ENCODE measurements around the gene SPAST.
"Not testable (repeated sequence)": the region's sequence is repeated elsewhere in the genome, so short reads cannot be mapped to it uniquely, and the experiment has no call there.

Gene SPAST

GRCh38 chr2:32166115-32166574, 102.8 kb downstream of the SPAST start:
- Mint-ChIP-seq H3K9me3 (no peaks in the 10 kb centered on the region), H3K4me1 (peaks cover 41% of the 10 kb centered on the region), H3K27me3 (no peaks in the 10 kb centered on the region), H3K27ac (peak overlapping the region; percentile 98), H3K36me3 (ENCODE audit: low read depth) (peaks cover 14% of the 10 kb centered on the region), H3K4me3 (peak overlapping the region; percentile 97)
- ATAC-seq, result no peak
- DNase-seq, result no peak

GRCh38 chr2:32168513-32168912, 105.2 kb downstream of the SPAST start:
- H3K4me1 Mint-ChIP-seq, result peaks cover 38% of the 10 kb centered on the region
- H3K36me3 Mint-ChIP-seq (ENCODE audit: low read depth), result peaks cover 31% of the 10 kb centered on the region
- no peak overlapping the region for H3K4me3 Mint-ChIP-seq
- no peak for DNase-seq
- H3K27ac Mint-ChIP-seq, result peak overlapping the region; percentile 66
- no peak for ATAC-seq
- no peaks in the 10 kb centered on the region for H3K9me3 Mint-ChIP-seq
- H3K27me3 Mint-ChIP-seq, result no peaks in the 10 kb centered on the region

- ATAC-seq, result no peak
- Mint-ChIP-seq H3K4me3 (no peak overlapping the region), H3K9me3 (no peaks in the 10 kb centered on the region), H3K4me1 (peaks cover 8% of the 10 kb centered on the region), H3K27ac (peak overlapping the region; percentile 24), H3K27me3 (no peaks in the 10 kb centered on the region), H3K36me3 (ENCODE audit: low read depth) (peaks cover 40% of the 10 kb centered on the region)
- no peak for DNase-seq
Measured at GRCh38 chr2:32172870-32173269, 109.5 kb downstream of the SPAST start.

GRCh38 chr2:32182667-32183066, 119.3 kb downstream of the SPAST start:
- H3K27ac Mint-ChIP-seq, result no peak overlapping the region
- no peak for DNase-seq
- no peaks in the 10 kb centered on the region for H3K9me3 Mint-ChIP-seq
- H3K4me3 Mint-ChIP-seq, result no peak overlapping the region
- no peaks in the 10 kb centered on the region for H3K4me1 Mint-ChIP-seq
- ATAC-seq, result no peak
- peaks cover 13% of the 10 kb centered on the region for H3K36me3 Mint-ChIP-seq (ENCODE audit: low read depth)
- no peaks in the 10 kb centered on the region for H3K27me3 Mint-ChIP-seq

- Mint-ChIP-seq H3K27me3 (no peaks in the 10 kb centered on the region), H3K9me3 (no peaks in the 10 kb centered on the region), H3K4me3 (no peak overlapping the region), H3K36me3 (ENCODE audit: low read depth) (peaks cover 28% of the 10 kb centered on the region), H3K27ac (no peak overlapping the region), H3K4me1 (peaks cover 17% of the 10 kb centered on the region)
- ATAC-seq, result no peak
- DNase-seq, result no peak
Measured at GRCh38 chr2:32189011-32189410, 125.7 kb downstream of the SPAST start.

GRCh38 chr2:32192418-32192817, 129.1 kb downstream of the SPAST start:
- ATAC-seq (no peak), DNase-seq (no peak)
- Mint-ChIP-seq H3K27me3 (no peaks in the 10 kb centered on the region), H3K4me3 (no peak overlapping the region), H3K27ac (no peak overlapping the region), H3K36me3 (ENCODE audit: low read depth) (peaks cover 17% of the 10 kb centered on the region), H3K9me3 (no peaks in the 10 kb centered on the region), H3K4me1 (peaks cover 17% of the 10 kb centered on the region)

- Mint-ChIP-seq H3K4me3 (no peak overlapping the region), H3K9me3 (no peaks in the 10 kb centered on the region), H3K27ac (no peak overlapping the region), H3K36me3 (ENCODE audit: low read depth) (peaks cover 35% of the 10 kb centered on the region), H3K27me3 (no peaks in the 10 kb centered on the region), H3K4me1 (no peaks in the 10 kb centered on the region)
- ATAC-seq, result no peak
- DNase-seq, result no peak
Measured at GRCh38 chr2:32200814-32201213, 137.5 kb downstream of the SPAST start.

GRCh38 chr2:32203428-32203827, 140.1 kb downstream of the SPAST start:
- not testable (repeated sequence) for ATAC-seq, H3K27ac Mint-ChIP-seq, H3K4me1 Mint-ChIP-seq, DNase-seq, H3K4me3 Mint-ChIP-seq, H3K9me3 Mint-ChIP-seq, H3K27me3 Mint-ChIP-seq
- H3K36me3 Mint-ChIP-seq (ENCODE audit: low read depth), result peaks cover 27% of the 10 kb centered on the region
